Urothelium cell line (cell line): ENCODE data around the gene AMMECR1.
A peak's percentile ranks its signal among the peaks of the same experiment; 100 is the strongest.
"Not testable (repeated sequence)": the region's sequence is repeated elsewhere in the genome, so short reads cannot be mapped to it uniquely, and the experiment has no call there.

Source experiments
- DNase-seq: peaks from one replicate; pipeline ENCODE4 v3.0.0; 2011; ENCODE audit warnings: low spot score, mixed read lengths
- FAIRE-seq: peaks from 2 replicates; lab custom pipeline; 2011; peaks lifted over from hg19 to GRCh38; lab: Jason Lieb, UNC

The AMMECR1 gene

DNA sequence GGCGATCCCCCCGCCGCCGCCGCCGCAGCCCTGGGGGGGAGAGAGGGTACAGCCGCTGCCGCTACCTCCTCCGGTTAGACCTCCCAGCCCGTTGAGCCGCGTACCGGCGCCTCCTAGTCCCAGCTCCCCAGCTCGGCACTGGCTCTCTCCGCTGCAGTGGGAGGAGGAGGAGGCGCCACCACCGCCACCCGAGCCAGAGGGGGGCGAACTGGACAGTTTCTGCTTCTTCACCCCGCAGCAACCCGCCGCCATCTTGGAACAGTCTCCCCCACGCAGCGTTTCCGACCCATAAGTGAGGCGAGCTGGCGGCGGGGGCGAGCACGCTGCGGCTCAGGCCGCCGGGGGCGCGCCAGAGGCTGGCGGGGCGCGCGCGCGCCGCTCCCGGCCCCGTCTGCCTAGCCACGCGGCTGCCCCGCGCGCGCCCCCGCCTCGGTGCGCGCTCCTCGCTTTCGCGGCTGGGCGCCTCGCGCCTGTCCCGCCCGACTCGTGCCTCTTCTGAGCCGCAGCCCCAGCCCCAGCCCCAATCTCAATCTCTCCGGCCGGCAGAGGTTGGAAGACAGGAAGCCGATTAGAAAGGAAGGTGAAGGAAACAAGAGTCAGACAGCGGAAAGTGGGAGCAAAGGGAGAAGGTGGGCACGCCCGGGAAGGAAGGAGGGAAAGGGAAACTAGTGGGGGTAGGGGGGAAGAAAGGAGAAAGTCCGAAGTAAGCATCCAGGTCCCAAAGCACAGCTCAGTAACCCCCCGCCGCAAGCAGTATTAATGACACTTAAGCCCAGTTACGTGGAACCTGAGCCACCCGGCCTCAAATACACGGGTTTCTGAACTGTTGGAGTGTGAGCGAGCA is at the start of gene AMMECR1:
AMMECR1 (minus strand) TSS at position 266 of the 844 bp plus-strand sequence; CDS start at position 252, 14 bp downstream.
- FAIRE-seq (no peak), DNase-seq (peak; percentile 66)

DNA sequence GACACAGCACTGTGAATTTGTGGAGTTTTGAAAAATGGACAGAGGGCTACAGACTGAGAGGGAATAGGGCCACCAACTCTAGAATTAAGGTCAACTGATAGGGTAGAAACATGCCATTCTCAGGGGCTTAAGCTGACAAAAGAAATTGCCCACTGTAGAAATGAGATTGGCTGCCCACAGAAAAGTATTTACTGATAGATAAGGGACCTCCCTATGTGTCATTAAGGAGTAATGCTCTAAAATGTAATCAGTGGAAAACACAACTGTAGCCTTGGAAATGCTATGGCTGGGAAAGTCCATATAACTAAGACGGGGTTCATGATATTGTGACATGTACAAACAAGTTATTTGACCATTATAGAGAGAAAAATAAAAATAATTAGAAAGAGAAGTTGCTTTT is 45.4 kb upstream of the AMMECR1 start:
- no peak for FAIRE-seq
- no peak for DNase-seq

DNA sequence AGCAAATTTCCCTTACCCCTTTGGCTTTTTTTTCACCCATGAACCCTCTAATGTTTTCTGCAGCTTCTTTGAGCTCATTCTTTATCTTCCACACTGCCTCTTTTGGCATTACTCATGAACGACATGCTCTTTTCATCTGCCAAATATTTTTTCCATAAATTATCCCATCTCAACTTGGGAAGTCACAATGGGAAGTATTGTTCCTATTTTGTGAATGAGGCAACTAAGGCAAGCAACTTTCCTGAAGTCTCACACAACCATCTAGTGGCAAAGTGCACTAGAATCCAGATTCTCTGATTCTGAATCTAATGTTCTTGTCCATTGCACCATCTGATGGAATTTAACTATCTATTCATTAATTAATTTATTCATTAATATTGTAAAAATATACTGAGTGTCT is 41.4 kb upstream of the AMMECR1 start:
- no peak for FAIRE-seq
- DNase-seq: no peak

DNA sequence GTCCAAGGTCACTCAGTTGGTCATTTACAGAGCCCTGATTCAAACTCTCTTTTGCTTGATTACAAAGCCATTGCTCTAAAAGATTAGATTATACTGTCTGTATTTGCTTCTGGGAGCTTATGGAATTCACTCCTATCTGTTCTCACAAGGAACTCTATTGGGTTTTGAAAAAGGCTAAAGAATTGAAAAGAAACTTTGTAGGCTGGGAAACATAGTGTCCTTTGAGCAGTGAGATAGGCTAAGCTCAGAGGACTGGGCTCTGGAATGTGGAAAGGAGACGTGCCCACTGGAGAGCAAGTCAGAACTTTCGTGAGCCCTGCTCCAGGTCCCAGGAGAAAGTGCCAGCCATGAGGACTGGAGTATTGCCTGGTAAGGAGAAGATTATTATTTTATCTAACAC is 40.7 kb upstream of the AMMECR1 start, which contains the start of gene RTL9:
RTL9 (plus strand) TSS at position 301 of the 400 bp plus-strand sequence. CDS start 91,770 bp downstream, outside the sequence.
- no peak for FAIRE-seq
- DNase-seq: no peak

DNA sequence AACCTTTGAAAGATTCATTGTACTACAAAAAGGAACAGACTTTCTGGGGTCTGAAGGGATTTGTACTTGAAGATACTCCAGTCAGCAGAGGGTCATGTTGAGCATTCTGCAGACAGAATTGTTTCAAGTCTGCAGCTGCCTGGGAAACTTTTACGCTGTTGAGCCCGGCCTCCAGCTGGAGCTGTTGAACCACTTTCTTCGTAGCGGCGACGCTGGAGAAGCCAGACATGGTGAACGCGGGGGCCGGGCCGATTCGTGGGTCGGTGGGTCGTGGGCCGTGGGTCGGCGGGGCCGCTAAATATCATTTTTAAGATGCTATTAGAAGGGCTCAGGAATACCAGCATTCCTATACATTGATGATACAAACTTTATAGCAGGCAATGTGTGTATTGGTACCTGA is 28.8 kb upstream of the AMMECR1 start:
- FAIRE-seq (no peak), DNase-seq (no peak)

DNA sequence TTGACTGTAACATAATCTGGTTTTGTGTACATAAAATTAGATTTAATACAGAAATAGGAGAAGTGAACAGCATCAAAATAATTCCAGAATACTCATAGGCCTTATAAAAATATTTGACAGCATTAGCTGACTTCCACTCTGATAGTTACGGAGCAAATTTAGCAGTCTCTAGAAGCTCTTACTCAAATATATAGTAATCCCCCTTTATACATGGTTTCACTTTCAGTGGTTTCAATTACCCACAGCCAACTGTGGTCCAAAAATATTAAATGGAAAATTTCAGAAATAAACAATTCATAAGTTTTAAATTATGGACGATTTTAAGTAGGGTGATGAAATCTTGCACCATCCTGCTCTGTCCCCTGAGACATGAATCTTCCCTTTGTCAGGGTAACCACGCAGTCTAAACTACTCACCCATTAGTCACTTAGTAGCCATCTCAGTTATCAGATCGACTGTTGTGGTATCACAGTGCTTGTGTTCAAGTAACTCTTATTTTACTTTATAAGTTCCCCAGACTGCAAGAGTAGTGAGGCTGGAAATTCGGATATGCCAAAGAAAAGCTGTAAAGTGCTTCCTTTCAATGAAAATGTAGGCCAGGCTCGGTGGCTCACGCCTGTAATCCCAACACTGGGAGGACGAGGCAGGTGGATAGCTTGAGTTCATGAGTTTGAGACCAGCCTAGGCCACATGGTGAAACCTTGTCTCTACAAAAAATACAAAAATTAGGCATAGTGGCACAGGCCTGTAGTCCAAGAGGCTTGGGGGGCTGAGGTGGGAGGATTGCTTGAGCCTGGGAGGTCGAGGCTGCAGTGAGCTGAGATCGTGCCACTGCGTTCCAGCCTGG is 23.5 kb upstream of the AMMECR1 start:
- DNase-seq: peak; percentile 0

DNA sequence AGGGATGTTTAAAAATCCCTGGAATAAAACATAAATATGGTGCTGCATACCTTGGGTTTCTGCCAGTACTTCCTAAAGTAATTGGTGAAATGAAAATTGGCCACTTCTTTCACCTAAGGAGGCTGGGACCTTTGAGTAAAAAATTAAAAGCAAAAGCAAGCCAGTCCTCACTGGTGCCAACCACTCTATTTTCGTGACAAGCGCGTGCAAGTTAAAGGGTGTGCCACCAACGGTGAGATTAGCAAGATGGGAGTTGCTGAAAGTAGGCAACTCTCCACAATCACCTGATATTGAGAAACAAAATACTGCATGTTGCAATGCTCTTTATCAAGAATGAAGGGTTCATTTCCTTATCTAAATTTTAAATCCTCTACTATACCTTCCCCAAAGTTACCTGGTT is 21.1 kb upstream of the AMMECR1 start:
- no peak for DNase-seq
- no peak for FAIRE-seq

More for the DNA sequence above, 23.5 kb upstream of the AMMECR1 start:
- FAIRE-seq: no peak

DNA sequence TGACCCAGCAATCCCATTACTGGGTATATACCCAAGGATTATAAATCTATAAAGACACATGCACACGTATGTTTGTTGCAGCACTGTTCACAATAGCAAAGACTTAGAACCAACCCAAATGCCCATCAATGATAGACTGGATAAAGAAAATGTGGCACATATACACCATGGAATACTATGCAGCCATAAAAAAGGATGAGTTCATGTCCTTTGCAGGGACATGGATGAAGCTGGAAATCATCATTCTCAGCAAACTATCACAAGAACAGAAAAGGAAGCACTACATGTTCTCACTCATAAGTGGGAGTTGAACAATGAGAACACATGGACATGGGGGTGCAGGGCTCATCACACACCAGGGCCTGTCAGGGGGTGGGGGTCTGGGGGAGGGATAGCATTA is 15.6 kb upstream of the AMMECR1 start:
- DNase-seq, FAIRE-seq: not testable (repeated sequence)

DNA sequence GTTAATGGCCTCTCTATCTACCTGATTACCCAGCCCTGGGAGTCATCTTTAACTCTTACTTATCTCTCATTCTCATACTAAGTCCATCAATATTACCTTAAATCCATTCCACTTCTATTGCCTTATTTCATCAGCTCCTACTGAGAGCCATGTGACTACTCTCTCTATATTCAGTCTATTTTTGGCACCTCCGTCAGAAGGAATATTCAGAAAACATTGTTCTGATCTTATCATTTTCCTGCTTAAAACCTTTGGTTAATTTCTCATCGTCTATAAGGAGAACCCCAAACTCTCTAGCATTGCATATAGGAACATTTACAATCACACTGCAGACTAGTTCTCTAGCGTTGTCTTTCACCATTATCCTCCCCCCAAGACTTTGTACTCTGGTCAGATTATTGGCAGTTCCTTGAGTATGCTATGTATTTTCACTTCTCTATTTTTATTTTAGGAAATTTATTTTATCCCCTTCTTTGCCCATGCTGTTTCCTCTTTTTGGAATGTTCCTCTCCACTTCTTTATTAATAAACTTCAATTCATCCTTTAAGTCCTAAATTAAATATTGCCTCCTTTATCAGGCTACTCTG is 13.7 kb upstream of the AMMECR1 start:
- FAIRE-seq (no peak), DNase-seq (no peak)

DNA sequence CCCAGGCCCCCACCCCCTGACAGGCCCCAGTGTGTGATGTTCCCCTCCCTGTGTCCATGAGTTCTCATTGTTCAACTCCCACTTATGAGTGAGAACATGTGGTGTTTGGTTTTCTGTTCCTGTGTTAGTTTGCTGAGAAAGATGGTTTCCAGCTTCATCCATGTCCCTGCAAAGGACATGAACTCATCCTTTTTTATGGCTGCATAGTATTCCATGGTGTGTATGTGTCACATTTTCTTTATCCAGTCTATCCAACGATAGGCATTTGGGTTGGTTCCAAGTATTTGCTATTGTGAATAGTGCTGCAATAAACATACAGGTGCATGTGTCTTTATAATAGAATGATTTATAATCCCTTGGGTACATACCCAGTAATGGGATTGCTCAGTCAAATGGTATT is 10.7 kb upstream of the AMMECR1 start:
- DNase-seq, FAIRE-seq: not testable (repeated sequence)

DNA sequence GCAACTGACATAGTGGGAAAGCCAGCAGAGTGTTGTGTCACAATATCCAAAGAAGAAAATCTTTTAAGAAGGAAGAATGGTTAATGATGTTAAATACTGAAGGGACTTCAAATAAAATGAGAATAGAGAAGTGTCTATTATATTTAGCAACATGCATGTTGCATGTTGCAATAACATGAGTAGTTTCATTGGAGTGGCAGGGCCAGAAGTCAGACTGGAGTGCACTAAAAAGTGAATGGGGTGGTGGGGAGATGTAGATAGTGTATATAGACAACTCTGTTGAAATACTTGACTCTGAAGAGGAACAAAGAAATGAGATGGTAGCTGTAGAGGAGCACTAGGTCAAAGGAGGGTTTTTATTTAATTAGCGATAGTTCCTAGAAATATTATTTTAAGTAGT is 9.5 kb upstream of the AMMECR1 start:
- FAIRE-seq: no peak
- no peak for DNase-seq

DNA sequence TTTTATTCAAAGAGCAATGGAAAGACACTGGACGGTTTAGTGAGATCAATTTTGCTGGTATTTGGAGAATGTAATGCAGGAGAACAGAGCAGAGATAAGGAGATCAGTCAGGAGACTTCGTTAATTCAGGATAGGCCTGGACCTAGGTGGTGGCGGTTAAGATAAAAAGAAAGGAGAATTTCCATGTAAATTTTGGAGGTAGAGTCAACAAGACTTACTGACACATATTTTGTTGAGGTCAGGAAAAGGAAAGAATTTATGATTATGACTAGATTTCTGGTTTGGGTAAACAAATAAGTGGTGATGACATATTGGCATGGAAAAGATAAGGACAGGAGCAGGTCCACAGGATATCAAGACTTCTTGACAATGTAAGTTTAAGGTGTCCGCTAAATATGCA is 8.8 kb upstream of the AMMECR1 start:
- no peak for DNase-seq
- FAIRE-seq: no peak

DNA sequence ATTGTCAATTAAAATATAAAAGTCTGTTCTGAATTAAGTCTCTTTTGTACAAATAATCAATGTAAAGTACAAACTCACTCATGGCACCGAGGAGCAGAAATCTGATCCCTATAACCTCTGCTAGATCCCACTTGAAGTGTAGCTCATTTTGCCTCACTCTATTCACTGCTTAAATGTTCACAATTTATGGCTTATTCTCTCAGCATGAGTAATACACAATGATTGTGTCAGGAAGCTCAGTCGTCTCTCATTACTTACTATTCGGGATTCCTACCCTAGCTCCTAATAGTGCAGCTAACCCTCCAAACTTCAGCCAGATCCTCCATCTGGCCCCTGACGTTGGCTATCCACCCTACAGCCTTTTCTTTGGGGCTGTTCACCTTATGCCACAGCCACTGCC is 4.7 kb upstream of the AMMECR1 start:
- FAIRE-seq (no peak), DNase-seq (peak; percentile 0)

DNA sequence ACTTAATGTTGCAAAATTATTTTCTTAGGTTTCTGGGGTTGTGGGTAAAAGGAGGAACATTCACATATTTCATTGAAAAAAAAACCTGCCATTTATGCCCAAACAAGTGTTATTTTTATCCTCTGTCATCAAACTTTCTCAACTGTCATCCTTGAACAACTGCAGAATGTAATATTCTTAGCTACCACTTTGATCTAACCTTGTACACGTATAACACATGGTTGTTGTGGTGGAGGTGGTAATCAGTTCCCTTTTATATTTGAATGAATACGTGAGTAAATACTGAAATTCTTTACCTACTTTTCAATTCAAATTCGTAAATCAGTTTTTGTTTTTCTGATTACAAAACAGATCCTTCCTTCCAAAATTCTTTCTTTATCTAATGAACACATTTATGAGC is 3.8 kb upstream of the AMMECR1 start:
- DNase-seq (no peak), FAIRE-seq (no peak)

DNA sequence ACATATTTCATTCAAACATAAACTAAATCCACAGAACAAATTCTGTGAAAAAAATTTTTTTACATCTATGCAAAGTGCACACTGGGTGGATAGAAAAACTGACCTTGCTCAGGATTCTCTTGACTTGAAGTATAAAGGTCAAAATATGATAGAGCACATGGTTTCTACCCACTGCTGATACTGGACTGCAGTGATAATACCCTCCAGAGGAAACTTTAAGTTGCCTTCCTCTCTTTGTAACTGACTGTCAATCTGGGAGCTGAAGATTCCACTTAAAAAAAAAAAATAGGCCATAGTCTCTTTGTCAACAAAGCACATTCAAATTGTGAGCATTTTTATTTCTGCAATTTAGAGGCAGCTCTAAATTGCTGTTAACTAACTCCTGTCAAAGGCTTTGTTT is 3.2 kb upstream of the AMMECR1 start:
- FAIRE-seq: no peak
- no peak for DNase-seq

DNA sequence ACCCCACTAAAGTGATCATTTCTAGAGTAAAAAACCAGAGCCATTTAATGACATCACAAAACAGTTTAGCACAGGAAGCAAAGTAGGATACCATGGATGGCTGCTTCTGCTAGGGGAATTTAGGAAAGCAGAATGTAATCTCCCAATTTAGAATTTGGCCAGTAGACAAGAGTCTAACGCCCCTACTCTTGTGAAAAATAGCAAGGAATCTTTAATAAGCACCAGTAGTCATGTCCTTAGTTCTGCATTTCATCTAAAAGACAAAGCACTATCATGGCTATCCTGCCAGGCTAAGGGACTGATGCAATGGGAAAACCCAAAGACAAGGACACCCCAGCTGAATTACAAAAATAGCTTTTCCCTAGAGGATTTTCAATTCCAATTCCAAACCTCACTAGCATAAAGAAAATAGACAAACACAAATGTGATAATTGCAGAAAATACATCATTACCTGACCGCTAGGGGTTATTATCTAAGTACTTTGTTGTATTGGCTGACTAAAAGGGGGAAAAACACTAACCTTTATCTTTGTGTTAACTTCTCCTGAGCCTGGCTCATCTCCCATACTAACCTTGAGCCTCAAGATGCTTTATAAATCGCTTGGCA is 2.6 kb upstream of the AMMECR1 start:
- FAIRE-seq (no peak), DNase-seq (no peak)

DNA sequence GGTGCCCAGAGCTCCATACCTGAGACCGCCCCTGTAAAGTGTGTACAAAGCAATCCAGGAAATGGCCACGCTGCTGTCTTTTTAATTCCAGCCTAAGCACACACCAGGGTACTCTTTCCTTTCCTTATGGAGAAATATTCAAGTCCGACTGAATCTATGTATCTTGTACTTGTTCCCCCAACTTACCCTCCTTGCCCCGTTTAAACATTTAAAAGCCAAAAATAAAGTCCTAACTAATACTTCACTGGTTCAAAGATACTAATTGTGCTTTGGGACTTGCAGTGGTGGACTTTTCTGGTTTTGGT is 731 bp upstream of the AMMECR1 start:
- no peak for DNase-seq
- FAIRE-seq: no peak

DNA sequence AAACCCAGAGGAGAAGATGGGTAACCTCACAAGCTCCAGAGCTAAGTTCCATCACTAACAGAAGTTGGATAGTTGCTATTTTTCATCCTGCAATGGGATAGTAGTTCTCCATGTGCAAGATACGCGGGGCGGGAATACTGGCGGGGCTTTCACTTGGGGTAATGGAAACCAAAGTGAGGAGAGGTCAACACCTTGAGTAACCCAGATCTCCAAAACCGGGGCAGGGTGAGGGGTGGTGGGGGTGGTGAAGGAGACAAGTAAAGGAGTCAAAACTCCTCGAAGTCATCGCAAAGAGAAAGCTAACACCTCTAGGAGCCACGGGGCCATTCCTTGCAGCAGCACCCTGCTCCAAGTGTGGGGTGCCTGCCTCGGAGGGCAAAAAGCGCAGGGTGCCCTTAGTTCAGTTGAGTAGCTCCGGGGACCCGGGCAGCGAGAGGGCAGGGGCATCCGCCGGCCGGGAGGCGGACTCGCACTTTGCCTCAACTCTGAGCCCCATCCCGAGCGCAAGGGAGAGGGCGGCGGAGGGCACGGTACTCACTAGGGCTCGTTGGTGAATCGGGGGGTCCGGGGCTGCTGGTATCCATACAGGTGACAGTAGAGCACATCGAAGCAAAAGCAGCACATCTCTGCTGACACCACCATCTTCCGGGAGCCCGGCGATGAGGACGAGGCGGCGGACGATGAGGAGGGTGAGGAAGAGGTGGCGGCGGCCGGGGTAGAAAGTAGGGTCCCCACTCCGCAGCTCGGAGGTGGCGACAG is 645 bp downstream of the AMMECR1 start:
- DNase-seq (peak; percentile 9), FAIRE-seq (no peak)

DNA sequence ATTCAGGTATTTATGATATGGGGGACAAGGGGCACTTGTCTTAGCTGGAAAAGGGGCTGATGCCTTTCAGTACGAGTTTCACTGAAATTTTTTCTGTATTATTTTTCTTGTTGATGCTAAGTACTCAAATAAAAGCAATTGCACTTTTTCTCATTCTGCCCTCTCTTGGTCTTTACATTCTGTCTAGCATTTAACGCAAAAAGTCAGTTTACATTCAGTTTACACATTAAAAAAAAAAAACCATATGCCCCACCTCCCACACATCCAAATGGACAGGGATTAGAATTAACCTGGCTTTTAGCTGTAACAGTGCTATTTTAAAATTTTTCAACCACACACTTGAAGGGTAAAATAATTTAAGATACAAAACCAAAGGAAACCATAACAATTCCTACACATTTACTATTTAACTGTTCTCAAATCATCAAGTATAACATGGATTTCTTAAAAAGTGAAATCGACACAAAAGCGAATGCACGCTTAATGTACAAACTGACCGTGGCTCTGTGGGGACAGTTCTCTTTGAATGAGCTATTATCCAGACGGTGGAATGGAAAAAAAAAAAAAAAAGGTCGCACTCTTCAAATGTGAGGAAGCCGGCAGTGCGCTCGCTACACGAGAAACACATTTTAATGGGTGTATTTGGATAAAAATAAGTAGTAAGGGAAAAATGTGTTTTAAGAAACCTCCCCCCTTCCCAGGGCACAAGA is 1.4 kb downstream of the AMMECR1 start:
- no peak for FAIRE-seq
- DNase-seq: peak; percentile 1

DNA sequence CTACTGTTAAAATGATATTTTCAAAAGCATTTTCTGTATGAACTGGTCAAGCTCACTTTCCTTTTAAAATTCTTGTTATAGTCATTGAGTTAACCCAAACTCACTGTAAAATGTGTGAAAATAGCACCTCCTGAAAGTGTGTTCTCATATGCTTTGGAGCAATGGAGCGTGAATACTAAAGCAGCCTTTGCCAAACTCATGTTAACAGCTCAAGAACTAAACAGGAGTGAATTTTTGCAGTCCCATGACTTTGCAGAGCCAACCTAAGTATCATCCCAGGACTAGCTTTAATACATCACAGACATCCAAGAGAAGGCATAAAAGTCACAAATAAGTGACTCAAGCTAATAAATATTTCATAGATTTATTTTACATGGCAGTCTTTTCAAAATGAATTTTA is 2.3 kb downstream of the AMMECR1 start:
- no peak for FAIRE-seq
- DNase-seq: no peak
